ENCODE results near the gene MAP2K2. TPM values are rescaled to one million over a fixed set of nuclear protein-coding genes. Genes with fewer than 3 reads are reported as not detected.

The MAP2K2 gene
- total RNA-seq, 1 donor, result 233 TPM

DNA sequence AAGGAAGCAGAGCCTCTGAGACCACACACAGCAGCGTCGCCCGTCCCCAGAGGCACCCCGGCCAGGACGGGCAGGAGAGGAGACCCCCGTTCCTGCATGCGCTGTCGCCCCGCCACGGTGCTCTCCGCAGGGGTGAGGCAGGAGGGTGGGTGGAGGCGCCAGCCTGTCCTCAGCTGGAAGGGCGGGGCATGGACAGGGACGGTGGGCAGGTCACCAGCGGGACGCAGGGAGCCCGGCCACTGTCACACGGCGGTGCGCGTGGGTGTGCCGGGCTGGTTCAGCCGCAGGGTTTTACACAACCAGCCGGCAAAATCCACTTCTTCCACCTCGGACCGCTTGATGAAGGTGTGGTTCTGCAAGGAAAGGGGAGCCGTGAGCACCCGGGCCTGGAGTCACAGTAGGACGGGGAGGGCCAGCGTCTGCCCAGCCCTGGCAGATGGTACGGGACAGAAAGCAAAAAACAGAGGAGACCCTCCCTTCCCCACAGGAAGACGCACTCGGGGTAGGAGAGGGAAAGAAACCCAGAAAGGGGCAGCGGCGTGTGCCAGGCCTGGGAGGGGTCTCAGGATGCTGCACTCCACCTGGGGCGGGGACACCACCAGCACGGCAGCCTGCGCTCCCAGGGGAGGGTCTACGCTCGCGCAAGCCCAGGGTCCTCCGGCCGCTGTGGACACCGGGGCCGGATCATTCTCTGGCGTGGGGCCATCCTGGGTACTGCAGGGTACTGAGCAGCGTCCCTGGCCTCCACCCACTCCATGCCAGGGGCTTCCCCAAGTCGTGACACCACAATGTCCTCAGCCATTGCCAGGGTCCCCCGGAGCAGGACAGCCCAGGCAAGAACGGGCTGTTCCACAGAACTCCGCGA is 33.3 kb downstream of the MAP2K2 start:
- Histone ChIP-seq H3K4me1 (ENCODE audit: insufficient read depth, low read length) (no peaks in the 10 kb centered on the region), H3K79me2 (ENCODE audit: insufficient read depth, low read length) (no peaks in the 10 kb centered on the region), H2AFZ (ENCODE audit: low read length) (no peak overlapping the region), H4K20me1 (ENCODE audit: insufficient read depth, low read length) (no peaks in the 10 kb centered on the region), H3K9me3 (ENCODE audit: low read depth, low read length) (no peaks in the 10 kb centered on the region), H3K27ac (ENCODE audit: low read depth, low read length) (no peak overlapping the region), H3K27me3 (ENCODE audit: insufficient read depth, low read length) (peaks cover 4% of the 10 kb centered on the region), H3K4me3 (ENCODE audit: insufficient read depth, low read length) (no peak overlapping the region), H3K4me2 (ENCODE audit: insufficient read depth, low read length) (no peak overlapping the region), H3K36me3 (ENCODE audit: insufficient read depth, low read length) (peaks cover 16% of the 10 kb centered on the region)
- no peak for TF ChIP-seq CTCF (IDR thresholded peaks at IDR 0.05; ENCODE audit: extremely low read depth, low read depth, low read length)
- peak; percentile 73 for DNase-seq (ENCODE audit: insufficient read length, low spot score, missing footprints)

DNA sequence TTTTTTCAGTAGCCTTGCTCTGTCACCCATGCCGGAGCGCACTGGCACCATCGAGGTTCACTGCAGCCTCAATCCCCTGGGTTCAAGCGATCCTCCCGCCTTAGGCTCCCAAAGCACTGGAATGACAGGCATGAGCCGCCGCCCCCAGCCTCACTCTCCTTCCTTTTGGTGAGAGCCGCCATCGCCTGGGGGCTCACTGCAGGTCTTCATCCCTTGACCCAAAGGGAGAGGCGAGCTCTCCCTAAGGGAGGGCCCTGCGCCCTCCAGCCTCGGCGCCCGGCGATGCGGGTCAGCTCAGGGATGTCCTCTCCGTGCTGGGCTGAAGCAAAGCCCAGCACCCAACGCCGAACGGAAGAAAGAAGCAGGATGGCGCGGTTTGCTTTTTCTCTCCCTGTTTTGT is 34.0 kb downstream of the MAP2K2 start:
- peaks cover 4% of the 10 kb centered on the region for H3K27me3 ChIP-seq (ENCODE audit: insufficient read depth, low read length)
- no peaks in the 10 kb centered on the region for H4K20me1 ChIP-seq (ENCODE audit: insufficient read depth, low read length)
- H3K9me3 ChIP-seq (ENCODE audit: low read depth, low read length), result no peaks in the 10 kb centered on the region
- no peak overlapping the region for H2AFZ ChIP-seq (ENCODE audit: low read length)
- no peak for DNase-seq (ENCODE audit: insufficient read length, low spot score, missing footprints)
- no peak overlapping the region for H3K4me3 ChIP-seq (ENCODE audit: insufficient read depth, low read length)
- peaks cover 16% of the 10 kb centered on the region for H3K36me3 ChIP-seq (ENCODE audit: insufficient read depth, low read length)
- no peaks in the 10 kb centered on the region for H3K4me1 ChIP-seq (ENCODE audit: insufficient read depth, low read length)
- no peak overlapping the region for H3K27ac ChIP-seq (ENCODE audit: low read depth, low read length)
- no peak overlapping the region for H3K4me2 ChIP-seq (ENCODE audit: insufficient read depth, low read length)
- TF ChIP-seq CTCF (IDR thresholded peaks at IDR 0.05; ENCODE audit: extremely low read depth, low read depth, low read length), result no peak
- no peaks in the 10 kb centered on the region for H3K79me2 ChIP-seq (ENCODE audit: insufficient read depth, low read length)

DNA sequence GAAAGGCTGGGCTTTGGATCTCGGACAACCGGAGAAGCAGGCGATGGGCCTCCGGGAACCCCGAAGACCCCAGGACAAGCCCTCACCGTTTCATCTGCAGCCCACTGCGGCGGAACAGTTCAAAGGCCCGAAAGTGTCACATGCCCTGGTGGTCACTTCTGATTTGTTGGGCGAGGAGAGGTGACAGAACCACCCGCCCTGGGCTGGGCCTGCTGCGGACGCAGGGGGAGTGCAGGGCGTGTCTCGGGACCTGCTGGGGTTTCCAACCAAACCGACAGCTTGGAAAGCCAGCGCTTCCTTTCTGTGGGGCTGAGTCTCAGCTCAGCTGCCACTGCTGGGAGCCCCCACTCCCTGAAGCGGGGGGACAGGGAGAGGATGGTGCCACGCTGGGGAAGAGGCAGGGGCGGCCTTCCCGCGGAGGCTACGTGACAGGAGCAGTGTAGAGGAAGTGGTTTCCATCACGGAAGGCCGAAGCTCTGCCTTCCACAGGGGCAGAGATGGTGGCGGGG is 34.5 kb downstream of the MAP2K2 start:
- no peaks in the 10 kb centered on the region for H4K20me1 ChIP-seq (ENCODE audit: insufficient read depth, low read length)
- no peak overlapping the region for H3K4me3 ChIP-seq (ENCODE audit: insufficient read depth, low read length)
- no peak for DNase-seq (ENCODE audit: insufficient read length, low spot score, missing footprints)
- no peak for TF ChIP-seq CTCF (IDR thresholded peaks at IDR 0.05; ENCODE audit: extremely low read depth, low read depth, low read length)
- no peak overlapping the region for H3K4me2 ChIP-seq (ENCODE audit: insufficient read depth, low read length)
- H3K79me2 ChIP-seq (ENCODE audit: insufficient read depth, low read length), result no peaks in the 10 kb centered on the region
- no peaks in the 10 kb centered on the region for H3K9me3 ChIP-seq (ENCODE audit: low read depth, low read length)
- no peaks in the 10 kb centered on the region for H3K4me1 ChIP-seq (ENCODE audit: insufficient read depth, low read length)
- peaks cover 4% of the 10 kb centered on the region for H3K27me3 ChIP-seq (ENCODE audit: insufficient read depth, low read length)
- H3K27ac ChIP-seq (ENCODE audit: low read depth, low read length), result no peak overlapping the region
- no peak overlapping the region for H2AFZ ChIP-seq (ENCODE audit: low read length)
- H3K36me3 ChIP-seq (ENCODE audit: insufficient read depth, low read length), result peaks cover 16% of the 10 kb centered on the region

GRCh38 chr19:4088975-4089374 is 34.9 kb downstream of the MAP2K2 start:
- TF ChIP-seq CTCF (IDR thresholded peaks at IDR 0.05; ENCODE audit: extremely low read depth, low read depth, low read length), result no peak
- Histone ChIP-seq H2AFZ (ENCODE audit: low read length) (no peak overlapping the region), H3K27ac (ENCODE audit: low read depth, low read length) (no peak overlapping the region), H4K20me1 (ENCODE audit: insufficient read depth, low read length) (no peaks in the 10 kb centered on the region), H3K36me3 (ENCODE audit: insufficient read depth, low read length) (peaks cover 16% of the 10 kb centered on the region), H3K9me3 (ENCODE audit: low read depth, low read length) (no peaks in the 10 kb centered on the region), H3K79me2 (ENCODE audit: insufficient read depth, low read length) (no peaks in the 10 kb centered on the region), H3K4me1 (ENCODE audit: insufficient read depth, low read length) (no peaks in the 10 kb centered on the region), H3K27me3 (ENCODE audit: insufficient read depth, low read length) (peaks cover 4% of the 10 kb centered on the region), H3K4me3 (ENCODE audit: insufficient read depth, low read length) (no peak overlapping the region), H3K4me2 (ENCODE audit: insufficient read depth, low read length) (no peak overlapping the region)
- peak; percentile 72 for DNase-seq (ENCODE audit: insufficient read length, low spot score, missing footprints)

All from osteoblast (primary cell).